Lower leg skin (tissue), 3 donors: ENCODE data around the gene APBA1.

Source experiments
- CTCF ChIP-seq, 3 donors: fragments of 450-650 bp; IDR thresholded peaks; one replicate each; pipeline ENCODE4 v1.5.1; 2016; ENCODE audit warnings: antibody characterized with exemption in 3 of 3, mild to moderate bottlenecking in 3 of 3, moderate library complexity in 2 of 3
- POLR2A ChIP-seq, 2 donors: fragments of 450-650 bp; IDR thresholded peaks; one replicate each; pipeline ENCODE4 v1.6.1; 2016 to 2017; ENCODE audit warnings: antibody characterized with exemption in 2 of 2, mild to moderate bottlenecking in 1 of 2, moderate library complexity in 1 of 2

GRCh38 chr9:69429281-69429680 lies 242.9 kb downstream of the APBA1 start:
- TF ChIP-seq CTCF (IDR thresholded peaks at IDR 0.05) (no peak), POLR2A (IDR thresholded peaks at IDR 0.05) (no peak)
